DND-41 (cell line): Measurements from ENCODE around the gene ELAVL1.

Experiments used
- ATAC-seq: fragments of 200-7000 bp; cut with Tn5 transposase; 3 replicates; pipeline ENCODE4 v1.9.1; 2021; ENCODE audit warnings: low read depth; ENCODE audit not compliant: insufficient read depth
- DNase-seq: peaks from one replicate; pipeline ENCODE4 v3.0.0-alpha.2; 2020
- H2AFZ ChIP-seq: 2 replicates; pipeline ENCODE4 v1.6.0; 2012; ENCODE audit warnings: low read depth, low read length
- H3K27ac ChIP-seq: 2 replicates; pipeline ENCODE4 v1.5.1; 2012; ENCODE audit warnings: low read length, inconsistent platforms
- H3K27me3 ChIP-seq: fragments of 200-600 bp; sonication (generic); 2 replicates; pipeline ENCODE4 v1.6.0; 2012; ENCODE audit warnings: low read length, mild to moderate bottlenecking, inconsistent platforms; ENCODE audit not compliant: insufficient read depth, poor library complexity
- H3K36me3 ChIP-seq: 2 replicates; pipeline ENCODE4 v1.5.1; 2012; ENCODE audit warnings: low read length, inconsistent platforms; ENCODE audit not compliant: insufficient read depth
- H3K4me1 ChIP-seq: 2 replicates; pipeline ENCODE4 v1.5.1; 2012; ENCODE audit warnings: mild to moderate bottlenecking, low read length; ENCODE audit not compliant: insufficient read depth
- H3K4me2 ChIP-seq: 2 replicates; pipeline ENCODE4 v1.6.0; 2012; ENCODE audit warnings: mild to moderate bottlenecking, moderate library complexity, low read length, inconsistent platforms; ENCODE audit not compliant: insufficient read depth
- H3K4me3 ChIP-seq, 2 experiments: fragments of 200-600 bp in 1 of 2; shearing (Covaris generic) in 1 of 2; 2 replicates each; pipeline ENCODE4 v1.5.1; 2012 to 2016; ENCODE audit warnings: inconsistent platforms in 2 of 2, low read length in 2 of 2, mild to moderate bottlenecking in 2 of 2, low read depth in 1 of 2, moderate library complexity in 1 of 2
- H3K79me2 ChIP-seq: 2 replicates; pipeline ENCODE4 v1.6.0; 2012; ENCODE audit warnings: low read length, inconsistent platforms; ENCODE audit not compliant: insufficient read depth
- H3K9ac ChIP-seq: 2 replicates; pipeline ENCODE4 v1.6.0; 2012; ENCODE audit warnings: low read depth, mild to moderate bottlenecking, inconsistent platforms, low read length, moderate library complexity
- H3K9me3 ChIP-seq: 2 replicates; pipeline ENCODE4 v1.5.1; 2012; ENCODE audit warnings: low read length, moderate library complexity, mild to moderate bottlenecking, inconsistent platforms; ENCODE audit not compliant: insufficient read depth, severe bottlenecking
- H4K20me1 ChIP-seq: 2 replicates; pipeline ENCODE4 v1.6.0; 2012; ENCODE audit warnings: low read length; ENCODE audit not compliant: insufficient read depth
- CTCF ChIP-seq: IDR thresholded peaks from 2 replicates; pipeline ENCODE4 v1.5.1; 2012; ENCODE audit warnings: borderline replicate concordance, low read length, moderate library complexity, mild to moderate bottlenecking; ENCODE audit not compliant: poor library complexity, severe bottlenecking; ENCODE audit errors: extremely low read depth
- EZH2 ChIP-seq: IDR thresholded peaks from 3 replicates; pipeline ENCODE4 v1.6.1; 2012; ENCODE audit warnings: borderline replicate concordance, low read depth, mild to moderate bottlenecking, moderate library complexity, low read length, inconsistent platforms; ENCODE audit not compliant: severe bottlenecking

The ELAVL1 gene

GRCh38 chr19:7911508-7912143 is 93.8 kb downstream of the ELAVL1 start:
- peaks cover 58% of the 10 kb centered on the region for H4K20me1 ChIP-seq
- DNase-seq: no peak

DNA sequence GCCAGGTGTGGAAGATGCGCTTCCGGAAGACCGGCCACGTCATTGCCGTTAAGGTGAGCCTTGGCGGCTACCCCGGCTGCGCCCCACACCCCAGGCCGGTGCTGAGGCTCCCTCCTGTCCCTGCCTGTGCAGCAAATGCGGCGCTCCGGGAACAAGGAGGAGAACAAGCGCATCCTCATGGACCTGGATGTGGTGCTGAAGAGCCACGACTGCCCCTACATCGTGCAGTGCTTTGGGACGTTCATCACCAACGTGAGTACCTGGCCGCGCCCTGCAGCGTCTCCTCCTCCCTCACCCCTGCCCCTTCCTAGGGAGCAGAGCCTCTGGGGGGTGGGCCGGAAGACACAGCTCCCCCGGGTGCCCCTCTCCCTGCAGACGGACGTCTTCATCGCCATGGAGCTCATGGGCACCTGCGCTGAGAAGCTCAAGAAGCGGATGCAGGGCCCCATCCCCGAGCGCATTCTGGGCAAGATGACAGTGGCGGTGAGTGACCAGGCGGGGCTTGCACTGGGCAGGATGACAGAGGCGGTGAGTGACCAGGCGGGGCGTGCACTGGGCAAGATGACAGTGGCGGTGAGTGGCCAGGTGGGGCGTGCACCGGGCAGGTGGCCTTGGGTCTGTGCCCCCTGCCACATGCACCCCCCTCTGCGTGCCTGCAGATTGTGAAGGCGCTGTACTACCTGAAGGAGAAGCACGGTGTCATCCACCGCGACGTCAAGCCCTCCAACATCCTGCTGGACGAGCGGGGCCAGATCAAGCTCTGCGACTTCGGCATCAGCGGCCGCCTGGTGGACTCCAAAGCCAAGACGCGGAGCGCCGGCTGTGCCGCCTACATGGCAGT is 94.9 kb downstream of the ELAVL1 start:
- Histone ChIP-seq H3K9me3 (no peaks in the 10 kb centered on the region), H2AFZ (no peak overlapping the region), H4K20me1 (peaks cover 66% of the 10 kb centered on the region), H3K36me3 (peaks cover 65% of the 10 kb centered on the region), H3K4me1 (peaks cover 9% of the 10 kb centered on the region), H3K27ac (no peak overlapping the region), H3K79me2 (peaks cover 40% of the 10 kb centered on the region), H3K4me2 (no peak overlapping the region), H3K4me3 (no peak overlapping the region), H3K27me3 (peaks cover 3% of the 10 kb centered on the region), H3K9ac (no peak overlapping the region)
- no peak for DNase-seq
- no peak for TF ChIP-seq CTCF
- TF ChIP-seq EZH2: no peak
- no peak for ATAC-seq

More at GRCh38 chr19:7911508-7912143, 93.8 kb downstream of the ELAVL1 start:
- H3K4me2 ChIP-seq: no peak overlapping the region
- no peak overlapping the region for H3K27ac ChIP-seq
- no peak overlapping the region for H2AFZ ChIP-seq
- peaks cover 2% of the 10 kb centered on the region; the same call in 1 of the 2 replicates for H3K4me1 ChIP-seq
- H3K27me3 ChIP-seq: peaks cover 12% of the 10 kb centered on the region
- no peak for ATAC-seq
- no peak overlapping the region for H3K4me3 ChIP-seq
- peaks cover 29% of the 10 kb centered on the region for H3K79me2 ChIP-seq
- no peak overlapping the region for H3K9ac ChIP-seq
- peaks cover 55% of the 10 kb centered on the region for H3K36me3 ChIP-seq
- H3K9me3 ChIP-seq: no peaks in the 10 kb centered on the region
- no peak for TF ChIP-seq EZH2
- TF ChIP-seq CTCF: no peak

DNA sequence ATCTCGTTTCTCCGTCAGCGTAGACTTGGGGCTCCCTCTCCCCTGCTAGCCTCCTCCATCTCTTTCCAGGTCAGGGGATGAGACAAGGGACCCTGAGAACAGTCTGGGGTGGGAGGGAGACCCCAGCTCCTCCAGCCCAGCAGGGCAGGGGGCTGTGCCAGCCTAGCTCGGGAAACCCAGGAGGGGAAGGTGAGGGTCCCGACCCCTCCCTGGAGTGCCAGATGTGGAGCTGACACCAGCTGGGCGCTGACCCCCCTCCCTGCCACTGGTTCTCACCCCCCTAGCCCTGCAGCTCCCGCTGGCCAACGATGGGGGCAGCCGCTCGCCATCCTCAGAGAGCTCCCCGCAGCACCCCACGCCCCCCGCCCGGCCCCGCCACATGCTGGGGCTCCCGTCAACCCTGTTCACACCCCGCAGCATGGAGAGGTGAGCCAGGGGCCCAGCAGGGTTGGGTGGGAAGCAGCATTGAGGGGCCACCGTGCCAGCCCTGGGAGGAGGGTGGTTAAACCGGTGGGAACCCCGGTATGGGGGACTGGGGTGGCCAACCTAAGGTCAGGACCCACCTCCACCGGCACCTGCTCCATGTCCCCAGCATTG is 95.9 kb downstream of the ELAVL1 start:
- Histone ChIP-seq H3K4me1 (peaks cover 19% of the 10 kb centered on the region), H3K9me3 (no peaks in the 10 kb centered on the region), H3K4me3 (no peak overlapping the region), H2AFZ (no peak overlapping the region), H3K27ac (no peak overlapping the region), H3K79me2 (peaks cover 50% of the 10 kb centered on the region), H3K36me3 (peaks cover 74% of the 10 kb centered on the region), H3K4me2 (no peak overlapping the region), H3K27me3 (no peaks in the 10 kb centered on the region), H4K20me1 (peaks cover 71% of the 10 kb centered on the region), H3K9ac (no peak overlapping the region)
- ATAC-seq (no peak), DNase-seq (no peak)
- TF ChIP-seq CTCF (no peak), EZH2 (no peak)
